ENCODE measurements around the gene MRPL55.

Gene MRPL55

DNA sequence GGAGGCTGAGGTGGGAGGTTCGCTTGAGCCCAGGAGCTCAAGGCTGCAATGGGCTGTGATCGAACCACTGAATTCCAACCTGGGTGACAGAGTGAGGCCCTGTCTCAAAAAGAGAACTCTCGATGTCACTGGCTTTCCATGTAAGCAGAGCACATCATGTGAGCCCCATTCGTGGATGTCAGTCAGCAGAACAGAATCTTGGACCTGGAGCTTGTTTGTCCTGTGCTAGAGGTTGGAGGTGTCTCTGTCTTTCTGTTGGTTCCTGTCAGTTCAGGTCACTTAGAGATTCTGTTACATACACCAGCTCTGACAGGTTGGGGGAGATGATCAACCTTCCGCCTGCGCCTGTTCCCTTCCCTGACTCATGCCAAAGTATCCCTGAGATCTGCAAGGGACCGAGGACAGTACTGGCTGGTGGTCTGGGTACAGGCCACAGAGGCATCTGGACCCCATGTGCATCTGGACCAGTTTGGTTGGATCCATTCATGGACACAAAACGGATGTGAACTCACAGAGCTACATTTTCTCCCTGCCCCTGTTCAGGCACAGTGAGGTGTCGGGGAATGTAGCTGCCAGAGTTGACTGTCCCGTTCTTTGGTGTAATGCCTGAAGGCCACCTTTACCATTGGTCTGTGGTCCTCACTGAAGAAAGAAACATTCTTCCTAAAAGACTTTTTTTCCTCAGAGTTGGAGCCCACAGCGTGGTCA is 16.6 kb downstream of the MRPL55 start:
- Histone ChIP-seq H3K4me3 (no peak overlapping the region), H3K36me3 (peaks cover 10 to 23% (median 21%) of the 10 kb centered on the region in 3 donors), H3K27ac (no peak overlapping the region), H3K27me3 (no peaks in the 10 kb centered on the region), H3K4me1 (peaks cover 8 to 72% (median 56%) of the 10 kb centered on the region in 4 donors), H3K9me3 (peaks cover 0 to 11% (median 6%) of the 10 kb centered on the region in 3 donors)
- no peak for TF ChIP-seq CTCF (IDR thresholded peaks at IDR 0.05)
- intact Hi-C loops (cut with DNase I; ENCODE audit: low total_unique reads), result no loop called here
- DNase-seq, result no peak

GRCh38 chr1:228091084-228091483 is 18.0 kb downstream of the MRPL55 start:
- H3K27me3 ChIP-seq, result no peaks in the 10 kb centered on the region
- no peak overlapping the region for H3K4me3 ChIP-seq
- intact Hi-C loops (cut with DNase I; ENCODE audit: low total_unique reads), result no loop called here
- H3K27ac ChIP-seq, result no peak overlapping the region
- H3K36me3 ChIP-seq, result peaks cover 7 to 13% (median 8%) of the 10 kb centered on the region in 3 donors
- TF ChIP-seq CTCF (IDR thresholded peaks at IDR 0.05), result no peak
- H3K9me3 ChIP-seq, result peaks cover 0 to 11% (median 6%) of the 10 kb centered on the region in 3 donors
- peaks cover 8 to 77% (median 66%) of the 10 kb centered on the region in 4 donors for H3K4me1 ChIP-seq
- DNase-seq, result no peak

DNA sequence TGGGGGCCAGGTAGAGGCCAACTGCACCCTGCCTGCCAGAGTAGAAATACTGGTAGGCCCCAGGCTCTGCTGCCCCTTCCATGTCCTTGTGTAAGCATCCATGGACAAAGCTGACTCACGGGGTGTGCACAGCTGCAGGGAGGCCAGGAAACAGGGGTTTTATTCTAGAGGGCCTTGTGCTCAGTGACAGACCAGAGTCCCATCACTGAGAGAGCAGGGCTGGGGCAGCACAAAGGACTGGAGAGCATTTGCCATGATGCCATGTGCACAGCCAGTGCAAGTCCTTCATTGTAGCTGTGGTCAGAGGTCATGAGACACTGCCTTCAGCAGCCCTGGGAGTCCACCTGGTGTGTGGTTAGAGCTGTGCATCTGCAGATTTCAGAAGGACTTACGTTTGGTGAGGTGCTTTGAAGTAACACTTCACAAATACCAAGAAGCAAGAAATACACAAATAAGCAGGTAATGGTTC is 18.5 kb downstream of the MRPL55 start:
- no peak for TF ChIP-seq CTCF (IDR thresholded peaks at IDR 0.05)
- peak in 1 of 2 donors; percentile 60 for DNase-seq
- no peak overlapping the region for H3K4me3 ChIP-seq
- H3K9me3 ChIP-seq, result peaks cover 0 to 11% (median 6%) of the 10 kb centered on the region in 3 donors
- no peak overlapping the region for H3K27ac ChIP-seq
- no peaks in the 10 kb centered on the region for H3K27me3 ChIP-seq
- intact Hi-C loops (cut with DNase I; ENCODE audit: low total_unique reads), result no loop called here
- peaks cover 6 to 8% (median 7%) of the 10 kb centered on the region in 3 donors for H3K36me3 ChIP-seq
- H3K4me1 ChIP-seq, result peaks cover 8 to 77% (median 69%) of the 10 kb centered on the region in 4 donors

- no peak for TF ChIP-seq CTCF (IDR thresholded peaks at IDR 0.05)
- peak; percentile 17 to 45 for DNase-seq
- peaks cover 0 to 8% (median 5%) of the 10 kb centered on the region in 3 donors for H3K9me3 ChIP-seq
- intact Hi-C loops (cut with DNase I; ENCODE audit: low total_unique reads), result loop anchor here (10.0 kb wide), 3 partner anchors 325 to 1415 kb away; partner anchors contain the start of genes JMJD4, NUP133 and SNAP47
- no peak overlapping the region for H3K4me3 ChIP-seq
- H3K27me3 ChIP-seq, result no peaks in the 10 kb centered on the region
- H3K36me3 ChIP-seq, result peaks cover 4 to 7% (median 5%) of the 10 kb centered on the region in 3 donors
- peaks cover 8 to 86% (median 77%) of the 10 kb centered on the region in 4 donors for H3K4me1 ChIP-seq
- H3K27ac ChIP-seq, result no peak overlapping the region
These were observed 19.3 kb downstream of the MRPL55 start for GRCh38 chr1:228089519-228090380.

GRCh38 chr1:228088586-228089498 is 20.3 kb downstream of the MRPL55 start:
- TF ChIP-seq CTCF (IDR thresholded peaks at IDR 0.05), result no peak
- no peaks in the 10 kb centered on the region for H3K27me3 ChIP-seq
- peaks cover 0 to under 1% (median 0%) of the 10 kb centered on the region in 3 donors for H3K36me3 ChIP-seq
- DNase-seq, result peak; percentile 19 to 57
- no peak overlapping the region for H3K27ac ChIP-seq
- peaks cover 8 to 95% (median 83%) of the 10 kb centered on the region in 4 donors for H3K4me1 ChIP-seq
- intact Hi-C loops (cut with DNase I; ENCODE audit: low total_unique reads), result loop anchor here (10.0 kb wide), 3 partner anchors 324 to 1416 kb away; partner anchors contain the start of genes JMJD4, NUP133 and SNAP47
- peak overlapping the region in 1 of 2 donors; percentile 21 for H3K4me3 ChIP-seq
- H3K9me3 ChIP-seq, result no peaks in the 10 kb centered on the region
